Upper lobe of left lung (tissue), 4 donors: Measurements from ENCODE around the gene SIRPG.

Experiments used
- POLR2A ChIP-seq, 4 donors: fragments of 450-650 bp; IDR thresholded peaks; one replicate each; pipeline ENCODE4 v1.5.1; 2016 to 2017; ENCODE audit warnings: antibody characterized with exemption in 4 of 4, mild to moderate bottlenecking in 2 of 4
- TF ChIP-seq, protein P1 (sequence below), 6 experiments: fragments of 450-650 bp in 4 of 6; fragments of 200-600 bp in 2 of 6; sonication (generic) in 2 of 6; IDR thresholded peaks; one replicate each; pipeline ENCODE4 v1.5.1; 2016 to 2019; ENCODE audit warnings: antibody characterized with exemption in 6 of 6

DNA sequence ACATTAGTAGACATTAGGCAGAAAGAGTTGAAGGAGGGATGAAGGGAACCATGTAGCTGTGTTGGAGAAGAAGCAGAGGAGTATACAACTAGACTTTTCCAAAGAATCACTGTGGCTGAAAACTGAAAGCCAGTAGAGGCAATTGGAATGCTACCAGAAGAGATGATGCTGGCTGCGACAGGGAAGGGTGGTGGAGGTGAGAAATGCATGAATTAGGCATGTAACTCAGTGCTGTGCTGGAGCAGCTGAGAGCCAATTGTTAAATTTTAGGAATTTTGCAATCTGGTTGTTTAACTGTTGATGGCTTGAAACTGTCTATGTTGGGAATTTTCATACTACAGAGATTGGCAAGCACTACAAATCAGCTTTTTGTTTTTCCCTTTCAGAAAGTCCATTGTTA is 35.8 kb upstream of the SIRPG start:
- TF ChIP-seq, protein P1, sequence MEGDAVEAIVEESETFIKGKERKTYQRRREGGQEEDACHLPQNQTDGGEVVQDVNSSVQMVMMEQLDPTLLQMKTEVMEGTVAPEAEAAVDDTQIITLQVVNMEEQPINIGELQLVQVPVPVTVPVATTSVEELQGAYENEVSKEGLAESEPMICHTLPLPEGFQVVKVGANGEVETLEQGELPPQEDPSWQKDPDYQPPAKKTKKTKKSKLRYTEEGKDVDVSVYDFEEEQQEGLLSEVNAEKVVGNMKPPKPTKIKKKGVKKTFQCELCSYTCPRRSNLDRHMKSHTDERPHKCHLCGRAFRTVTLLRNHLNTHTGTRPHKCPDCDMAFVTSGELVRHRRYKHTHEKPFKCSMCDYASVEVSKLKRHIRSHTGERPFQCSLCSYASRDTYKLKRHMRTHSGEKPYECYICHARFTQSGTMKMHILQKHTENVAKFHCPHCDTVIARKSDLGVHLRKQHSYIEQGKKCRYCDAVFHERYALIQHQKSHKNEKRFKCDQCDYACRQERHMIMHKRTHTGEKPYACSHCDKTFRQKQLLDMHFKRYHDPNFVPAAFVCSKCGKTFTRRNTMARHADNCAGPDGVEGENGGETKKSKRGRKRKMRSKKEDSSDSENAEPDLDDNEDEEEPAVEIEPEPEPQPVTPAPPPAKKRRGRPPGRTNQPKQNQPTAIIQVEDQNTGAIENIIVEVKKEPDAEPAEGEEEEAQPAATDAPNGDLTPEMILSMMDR (IDR thresholded peaks at IDR 0.05), result no peak
- no peak for TF ChIP-seq POLR2A (IDR thresholded peaks at IDR 0.05)
